ENCODE measurements around the gene KCNC3.

- TF ChIP-seq EZH2phosphoT487 (IDR thresholded peaks at IDR 0.05; ENCODE audit: borderline replicate concordance, low read length) (no peak), CTCF (IDR thresholded peaks at IDR 0.05; ENCODE audit: low read depth, low read length, poor library complexity, severe bottlenecking) (no peak)
Measured at GRCh38 chr19:50280983-50281382, 48.2 kb downstream of the KCNC3 start.

All from DOHH2 (cell line).